T-cell (primary cell): ENCODE data around the gene ITPK1. TPM values are rescaled to one million over a fixed set of nuclear protein-coding genes. Genes with fewer than 3 reads are reported as not detected.

Experiments used
- ATAC-seq, 4 experiments: fragments of 200-7000 bp in 3 of 4; fragments of 150-1000 bp in 1 of 4; cut with Tn5 transposase; replicated peaks in 1 of 4; 1 replicate in 3 of 4; 2 replicates in 1 of 4; pipeline ENCODE4 v1.10.0; 2021; ENCODE audit warnings: moderate library complexity in 3 of 4, mild to moderate bottlenecking in 2 of 4, moderate number of reproducible peaks in 1 of 4
- CTCF ChIA-PET, 2 donors: fragments of 300-600 bp; sonication (Branson Sonifier 250); formaldehyde crosslinking; loops; one replicate each; lab custom pipeline; 2022; ENCODE audit warnings: antibody characterized with exemption in 2 of 2; lab: Charles Lee
- POLR2A ChIA-PET, 2 donors: fragments of 300-600 bp; sonication (Branson Sonifier 250); formaldehyde crosslinking; loops; one replicate each; lab custom pipeline; 2022; ENCODE audit warnings: antibody characterized with exemption in 2 of 2; lab: Charles Lee
- DNase-seq, 35 experiments: peaks; one replicate each; pipeline versions ENCODE4 v3.0.0 to v3.0.0-alpha.2; 2013 to 2023
- H3K27ac ChIP-seq: one replicate; pipeline ENCODE4 v1.5.1; 2013; ENCODE audit warnings: low read length
- H3K27me3 ChIP-seq, 2 experiments: replicated peaks in 1 of 2; 1 replicate in 1 of 2; 2 replicates in 1 of 2; pipeline versions ENCODE4 v1.6.1 to v1.7.0; 2013; ENCODE audit warnings: low read length in 1 of 2, mixed read lengths in 1 of 2; ENCODE audit not compliant: control insufficient read depth in 2 of 2, insufficient read depth in 2 of 2; ENCODE audit errors: extremely low read depth in 1 of 2
- H3K36me3 ChIP-seq, 2 donors: 1 replicate in 1 of 2; 2 replicates in 1 of 2; pipeline versions ENCODE4 v1.6.1 to v1.7.0; 2013; ENCODE audit warnings: low read length in 1 of 2; ENCODE audit not compliant: control insufficient read depth in 2 of 2, insufficient read depth in 1 of 2; ENCODE audit errors: extremely low read depth in 1 of 2
- H3K4me1 ChIP-seq, 2 experiments: 1 replicate in 1 of 2; 2 replicates in 1 of 2; pipeline versions ENCODE4 v1.6.1 to v1.7.0; 2013; ENCODE audit warnings: low read length in 2 of 2, mixed read lengths in 1 of 2; ENCODE audit not compliant: insufficient read depth in 2 of 2, control insufficient read depth in 1 of 2; ENCODE audit errors: extremely low read depth in 1 of 2
- H3K4me3 ChIP-seq, 2 donors: 1 replicate in 1 of 2; 2 replicates in 1 of 2; pipeline versions ENCODE4 v1.5.1 to v1.7.0; 2013; ENCODE audit warnings: mild to moderate bottlenecking in 2 of 2, low read length in 1 of 2, moderate library complexity in 1 of 2; ENCODE audit not compliant: control insufficient read depth in 1 of 2; ENCODE audit errors: extremely low read depth in 1 of 2
- H3K9me3 ChIP-seq: 2 replicates; pipeline ENCODE4 v1.7.0; 2013
- H3K27ac Mint-ChIP-seq, 2 donors: one replicate each; pipeline ENCODE4 v1.8.0; 2020 to 2021; ENCODE audit warnings: mild to moderate bottlenecking in 2 of 2, mixed read lengths in 2 of 2
- H3K27me3 Mint-ChIP-seq, 2 donors: one replicate each; pipeline ENCODE4 v1.8.0; 2021 to 2022; ENCODE audit warnings: mixed read lengths in 2 of 2
- H3K36me3 Mint-ChIP-seq: one replicate; pipeline ENCODE4 v1.8.0; 2021; ENCODE audit warnings: mixed read lengths
- H3K4me1 Mint-ChIP-seq, 3 donors: one replicate each; pipeline ENCODE4 v1.8.0; 2020 to 2022; ENCODE audit warnings: mixed read lengths in 3 of 3, mild to moderate bottlenecking in 1 of 3
- H3K4me3 Mint-ChIP-seq, 3 donors: one replicate each; pipeline ENCODE4 v1.8.0; 2020 to 2022; ENCODE audit warnings: mild to moderate bottlenecking in 3 of 3, mixed read lengths in 3 of 3, moderate library complexity in 3 of 3
- H3K9me3 Mint-ChIP-seq, 3 donors: one replicate each; pipeline ENCODE4 v1.8.0; 2020 to 2022; ENCODE audit warnings: mixed read lengths in 3 of 3
- WGBS: methylation state at CpG from one replicate; pipeline ENCODE4 v1.1.5; 2013; ENCODE audit warnings: missing lambda C conversion rate; ENCODE audit not compliant: insufficient coverage; 5-methylcytosine and 5-hydroxymethylcytosine counted together
- total RNA-seq, 35 experiments: library from RNA in 6 of 35; stranded (reverse) in 6 of 35; fragments of 120-200 nt in 1 of 35; gene quantifications; one replicate each; pipeline versions ENCODE4 v1.2.1 to v1.2.4 and lab custom pipeline; 2013 to 2026

ITPK1 gene
- total RNA-seq, 5 donors from 2014 or later (not counting 1 experiment from before 2014, with no cell fraction given), result 28.0 to 43.0 (median 39.5) TPM

- ChIA-PET POLR2A (no interaction called here), CTCF (no interaction called here)
- Mint-ChIP-seq H3K9me3 (no peaks in the 10 kb centered on the region), H3K4me3 (no peak overlapping the region), H3K4me1 (peaks cover 6 to 35% (median 22%) of the 10 kb centered on the region in 3 donors), H3K36me3 (peaks cover 18% of the 10 kb centered on the region), H3K27ac (no peak overlapping the region), H3K27me3 (no peaks in the 10 kb centered on the region)
- peaks cover 0 to 22% of the 10 kb centered on the region in 2 experiments for H3K4me1 ChIP-seq
- WGBS, result 61% methylated on average over 3 of the region's 6 CpGs
- H3K27ac ChIP-seq, result no peak overlapping the region
- no peak for DNase-seq
- no peaks in the 10 kb centered on the region for H3K27me3 ChIP-seq
- no peaks in the 10 kb centered on the region for H3K9me3 ChIP-seq
- ATAC-seq, result peak in 2 of 4 experiments; percentile 23 to 37
- peaks cover 0 to 7% of the 10 kb centered on the region in 2 donors for H3K36me3 ChIP-seq
- no peak overlapping the region for H3K4me3 ChIP-seq
These were observed 61.7 kb downstream of the ITPK1 start for GRCh38 chr14:93054006-93054405.

GRCh38 chr14:93051600-93052546 lies 63.9 kb downstream of the ITPK1 start:
- H3K27me3 Mint-ChIP-seq, result no peaks in the 10 kb centered on the region
- no peaks in the 10 kb centered on the region for H3K27me3 ChIP-seq
- H3K4me1 Mint-ChIP-seq, result peaks cover 0 to 24% (median 12%) of the 10 kb centered on the region in 3 donors
- H3K9me3 Mint-ChIP-seq, result no peaks in the 10 kb centered on the region
- no peak overlapping the region for H3K27ac Mint-ChIP-seq
- peaks cover 0 to 14% of the 10 kb centered on the region in 2 experiments for H3K4me1 ChIP-seq
- H3K4me3 Mint-ChIP-seq, result no peak overlapping the region
- no peaks in the 10 kb centered on the region for H3K9me3 ChIP-seq
- POLR2A ChIA-PET, result no interaction called here
- H3K4me3 ChIP-seq, result no peak overlapping the region
- DNase-seq (no peak), ATAC-seq (no peak)
- no peak overlapping the region for H3K27ac ChIP-seq
- peaks cover 20% of the 10 kb centered on the region for H3K36me3 Mint-ChIP-seq
- WGBS, result 100% methylated on average over 4 of the region's 9 CpGs
- CTCF ChIA-PET, result interaction anchor here in 1 of 2 donors (0.5 kb wide), 1 partner anchor 51 kb away, joined by 3 read pairs; no protein-coding TSS in a partner anchor
- H3K36me3 ChIP-seq, result peaks cover 0 to 7% of the 10 kb centered on the region in 2 donors

- H3K4me1 ChIP-seq, result peaks cover 0 to 3% of the 10 kb centered on the region in 2 experiments
- H3K4me3 Mint-ChIP-seq, result no peak overlapping the region
- H3K27me3 Mint-ChIP-seq, result no peaks in the 10 kb centered on the region
- H3K27ac Mint-ChIP-seq, result no peak overlapping the region
- ChIA-PET CTCF (no interaction called here), POLR2A (no interaction called here)
- peaks cover 16% of the 10 kb centered on the region for H3K36me3 Mint-ChIP-seq
- no peak overlapping the region for H3K27ac ChIP-seq
- no peaks in the 10 kb centered on the region for H3K9me3 Mint-ChIP-seq
- DNase-seq (no peak), ATAC-seq (no peak)
- no peaks in the 10 kb centered on the region for H3K27me3 ChIP-seq
- H3K9me3 ChIP-seq, result no peaks in the 10 kb centered on the region
- H3K36me3 ChIP-seq, result peaks cover 0 to 3% of the 10 kb centered on the region in 2 donors
- no peak overlapping the region for H3K4me3 ChIP-seq
- peaks cover 6 to 20% (median 10%) of the 10 kb centered on the region in 3 donors for H3K4me1 Mint-ChIP-seq
- 96% methylated on average over 11 of the region's 12 CpGs for WGBS
These were observed 65.0 kb downstream of the ITPK1 start for GRCh38 chr14:93050761-93051160.

GRCh38 chr14:93049867-93050331 lies 65.8 kb downstream of the ITPK1 start:
- Mint-ChIP-seq H3K36me3 (peaks cover 15% of the 10 kb centered on the region), H3K4me3 (no peak overlapping the region)
- 100% methylated on average over 8 of the region's 12 CpGs for WGBS

DNA sequence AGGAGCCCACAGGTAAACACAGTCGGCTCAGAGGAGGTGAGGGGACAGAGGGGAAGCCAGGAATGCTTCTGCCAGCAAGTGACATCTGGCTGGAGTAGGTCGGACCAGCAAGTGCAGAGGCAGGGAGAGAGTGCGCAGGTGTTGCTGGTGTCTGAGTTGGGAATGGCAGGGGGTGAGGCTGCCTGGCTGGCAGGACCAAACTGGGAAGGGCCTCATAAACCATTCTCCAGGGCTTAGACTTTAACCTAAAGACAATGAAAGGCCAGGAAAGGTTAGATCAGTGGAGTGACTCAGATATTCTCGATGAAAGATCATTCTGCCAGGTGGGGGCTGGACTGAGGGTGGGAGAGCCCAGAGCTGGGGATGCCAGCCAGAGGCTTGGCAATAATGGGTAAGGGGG lies 66.4 kb downstream of the ITPK1 start:
- Histone ChIP-seq H3K4me3 (no peak overlapping the region), H3K9me3 (no peaks in the 10 kb centered on the region), H3K27ac (no peak overlapping the region), H3K36me3 (peaks cover 0 to 3% of the 10 kb centered on the region in 2 donors), H3K27me3 (no peaks in the 10 kb centered on the region), H3K4me1 (peaks cover 0 to 8% of the 10 kb centered on the region in 2 experiments)
- ChIA-PET CTCF (no interaction called here), POLR2A (no interaction called here)
- WGBS, result 85% methylated on average over 4 of the region's 4 CpGs
- H3K27ac Mint-ChIP-seq, result no peak overlapping the region
- no peak for ATAC-seq
- no peaks in the 10 kb centered on the region for H3K9me3 Mint-ChIP-seq
- DNase-seq, result no peak
- H3K4me3 Mint-ChIP-seq, result no peak overlapping the region
- peaks cover 15% of the 10 kb centered on the region for H3K36me3 Mint-ChIP-seq
- H3K27me3 Mint-ChIP-seq, result no peaks in the 10 kb centered on the region
- H3K4me1 Mint-ChIP-seq, result peaks cover 15 to 24% (median 19%) of the 10 kb centered on the region in 3 donors

More at GRCh38 chr14:93049867-93050331, 65.8 kb downstream of the ITPK1 start:
- DNase-seq (no peak), ATAC-seq (no peak)
- peaks cover 0 to 3% of the 10 kb centered on the region in 2 donors for H3K36me3 ChIP-seq
- H3K4me1 ChIP-seq, result peaks cover 0 to 2% of the 10 kb centered on the region in 2 experiments
- H3K9me3 ChIP-seq, result no peaks in the 10 kb centered on the region
- no peak overlapping the region for H3K27ac Mint-ChIP-seq
- POLR2A ChIA-PET, result no interaction called here
- H3K9me3 Mint-ChIP-seq, result no peaks in the 10 kb centered on the region
- no peak overlapping the region for H3K27ac ChIP-seq
- no peaks in the 10 kb centered on the region for H3K27me3 ChIP-seq
- CTCF ChIA-PET, result no interaction called here
- peaks cover 13 to 19% (median 15%) of the 10 kb centered on the region in 3 donors for H3K4me1 Mint-ChIP-seq
- no peak overlapping the region for H3K4me3 ChIP-seq
- no peaks in the 10 kb centered on the region for H3K27me3 Mint-ChIP-seq

DNA sequence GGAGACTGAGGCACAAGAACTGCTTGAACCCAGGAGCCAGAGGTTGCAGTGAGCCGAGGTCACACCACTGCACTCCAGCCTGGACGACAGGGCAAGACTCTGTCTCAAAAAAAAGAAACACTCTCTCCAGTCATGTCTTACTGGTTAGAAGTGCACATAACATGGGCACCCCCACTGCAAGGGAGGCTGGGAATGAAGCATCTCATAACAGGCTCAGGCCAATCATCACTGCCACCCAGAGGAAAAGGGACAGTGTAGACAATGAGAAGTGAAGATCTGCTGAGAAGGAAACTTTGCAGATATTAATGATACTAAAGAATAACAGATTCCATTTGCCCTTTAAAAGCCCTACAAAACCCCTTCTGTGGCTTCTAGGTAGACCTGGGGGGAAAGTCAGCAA lies 66.9 kb downstream of the ITPK1 start:
- CTCF ChIA-PET, result no interaction called here
- H3K27ac Mint-ChIP-seq, result no peak overlapping the region
- H3K27ac ChIP-seq, result no peak overlapping the region

More for the DNA sequence above, 66.9 kb downstream of the ITPK1 start:
- DNase-seq (no peak), ATAC-seq (no peak)
- no peaks in the 10 kb centered on the region for H3K9me3 Mint-ChIP-seq
- no peaks in the 10 kb centered on the region for H3K27me3 Mint-ChIP-seq
- WGBS, result 100% methylated on average over 2 of the region's 2 CpGs
- peaks cover 0 to 3% of the 10 kb centered on the region in 2 donors for H3K36me3 ChIP-seq
- no peak overlapping the region for H3K4me3 Mint-ChIP-seq
- H3K4me1 ChIP-seq, result peaks cover 0 to 12% of the 10 kb centered on the region in 2 experiments
- H3K27me3 ChIP-seq, result no peaks in the 10 kb centered on the region
- peaks cover 20 to 25% (median 22%) of the 10 kb centered on the region in 3 donors for H3K4me1 Mint-ChIP-seq
- no peaks in the 10 kb centered on the region for H3K9me3 ChIP-seq
- H3K4me3 ChIP-seq, result no peak overlapping the region
- POLR2A ChIA-PET, result no interaction called here
- H3K36me3 Mint-ChIP-seq, result peaks cover 15% of the 10 kb centered on the region
